ENCODE measurements around the gene ANKRD33.
A peak's percentile ranks its signal among the peaks of the same experiment; 100 is the strongest.

Gene ANKRD33

GRCh38 chr12:51922146-51922545, 34.2 kb downstream of the ANKRD33 start:
- DNase-seq = no peak

- DNase-seq = peak; percentile 73
Observed at GRCh38 chr12:51922762-51923505, 35.0 kb downstream of the ANKRD33 start.

DNA sequence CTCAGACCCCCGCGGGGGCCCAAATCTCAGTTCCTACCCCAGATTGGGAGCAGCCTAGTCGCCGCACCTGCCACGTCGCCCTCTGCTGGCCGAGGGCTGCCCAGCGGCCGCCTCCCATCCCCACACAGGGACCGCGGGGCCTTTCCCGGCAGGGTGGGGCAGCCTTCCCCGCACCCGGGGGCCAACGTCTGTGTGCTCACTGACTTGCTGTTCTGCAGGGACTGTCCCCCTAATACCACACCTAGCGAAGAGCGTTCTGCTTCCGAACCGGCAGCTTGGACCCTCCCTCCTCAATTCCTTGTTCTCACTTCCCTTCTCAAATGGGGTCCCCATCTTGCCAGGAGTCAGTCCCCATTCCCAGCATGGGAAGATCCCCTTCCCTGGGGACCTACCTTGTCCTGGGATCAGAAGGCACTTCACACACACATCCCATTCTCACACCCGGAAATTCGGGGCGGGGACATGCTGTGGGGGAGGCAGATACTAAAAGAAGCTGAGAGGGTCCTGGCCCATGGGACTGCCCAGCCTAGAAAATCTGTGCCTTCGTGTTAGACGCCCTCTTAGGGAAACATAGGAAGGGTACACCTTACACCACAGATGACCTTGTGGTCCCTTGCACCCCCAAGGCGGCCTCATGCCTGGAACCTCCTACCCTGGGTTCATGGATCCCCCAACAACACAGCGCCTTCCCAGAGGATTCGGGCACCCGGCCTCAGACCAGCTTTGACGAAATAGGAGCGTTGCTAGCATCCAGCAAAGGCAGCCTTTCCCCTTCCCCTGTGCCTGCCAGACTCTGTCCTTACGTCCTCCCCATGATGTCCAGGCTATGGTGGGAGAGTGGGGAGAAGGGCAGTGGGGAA, 35.8 kb downstream of the ANKRD33 start:
- peak; percentile 43 for DNase-seq

- DNase-seq = no peak
Observed at GRCh38 chr12:51924551-51925319, 36.8 kb downstream of the ANKRD33 start.

DNA sequence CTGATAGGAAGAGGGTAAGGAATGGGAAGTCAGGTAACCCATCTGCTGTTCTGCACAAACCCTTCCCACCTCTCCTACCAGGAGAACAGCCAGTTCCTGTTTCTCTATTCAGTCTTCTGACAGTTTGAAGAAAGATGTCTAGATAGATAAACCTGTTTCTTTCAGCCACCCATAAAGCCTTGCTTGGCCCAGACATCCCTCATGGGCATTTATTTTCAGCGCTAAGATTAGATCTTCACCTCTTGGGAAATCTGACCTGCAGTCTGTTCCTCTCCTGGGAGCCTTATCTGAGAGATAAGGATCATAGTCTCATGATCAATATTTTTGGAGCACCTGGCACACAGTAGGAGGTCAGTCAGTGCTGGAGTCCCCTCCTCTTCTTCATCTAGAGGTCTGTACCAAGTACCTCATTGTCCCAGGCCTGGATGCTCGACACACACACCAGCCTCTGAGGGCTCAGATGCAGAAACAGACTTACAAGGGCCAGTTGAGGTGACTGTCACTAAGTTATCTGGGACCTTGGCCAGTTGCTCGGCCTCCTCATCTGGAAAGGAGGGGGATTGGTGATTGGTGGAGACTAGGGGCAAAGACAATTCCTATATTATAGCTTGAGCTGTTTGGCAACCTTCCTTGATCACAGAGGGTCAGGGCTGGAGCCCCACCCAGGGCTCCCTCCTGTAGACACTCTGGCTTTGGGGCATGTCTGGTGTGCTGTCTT, 37.6 kb downstream of the ANKRD33 start:
- DNase-seq = no peak

DNA sequence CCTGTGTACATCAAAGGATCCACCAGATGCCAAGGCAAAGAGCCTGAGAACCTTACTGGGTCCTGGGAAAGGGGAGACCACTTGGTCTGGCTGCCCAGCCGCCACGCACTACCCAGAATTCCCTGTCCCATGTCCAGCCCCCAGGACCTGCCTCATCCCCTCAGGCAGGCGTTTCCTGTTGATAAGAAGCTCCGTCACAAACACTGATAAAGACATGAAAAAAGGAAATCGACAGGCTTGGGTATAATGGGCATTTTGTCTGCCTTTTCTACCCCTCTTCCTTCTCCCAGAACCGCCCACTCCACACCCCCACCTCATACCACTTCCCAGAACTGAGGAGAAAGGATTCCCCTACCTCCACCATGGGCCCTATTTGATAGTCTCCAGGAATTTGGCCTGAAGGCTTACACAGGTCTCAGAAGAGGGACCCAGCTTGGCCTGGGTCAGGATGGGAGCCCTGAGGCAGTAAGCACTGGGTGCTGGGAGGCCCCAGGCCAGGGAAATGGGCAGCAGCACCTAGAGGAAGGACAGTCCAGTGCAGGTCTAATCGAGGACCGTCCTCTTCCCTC, 38.2 kb downstream of the ANKRD33 start:
- no peak for DNase-seq

DNA sequence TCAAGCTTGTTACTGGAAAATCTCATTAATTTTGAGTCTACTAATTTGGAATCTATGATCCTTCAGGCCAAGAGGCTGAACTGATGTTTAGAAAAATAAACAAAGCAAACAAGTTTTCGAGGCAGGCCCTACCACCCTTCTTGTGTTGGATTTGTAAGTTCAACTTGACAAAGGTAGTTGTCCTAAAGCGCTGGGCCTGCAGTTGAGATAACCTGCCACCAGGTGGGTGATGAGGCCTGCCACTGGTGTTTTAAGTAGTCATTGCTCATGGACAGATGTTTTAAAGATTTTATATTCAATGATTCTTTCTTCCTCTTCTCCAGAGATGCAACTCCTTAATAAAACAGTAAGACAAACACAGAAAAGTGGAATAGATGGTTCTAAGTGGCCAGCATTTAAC, 38.8 kb downstream of the ANKRD33 start:
- DNase-seq = no peak

DNA sequence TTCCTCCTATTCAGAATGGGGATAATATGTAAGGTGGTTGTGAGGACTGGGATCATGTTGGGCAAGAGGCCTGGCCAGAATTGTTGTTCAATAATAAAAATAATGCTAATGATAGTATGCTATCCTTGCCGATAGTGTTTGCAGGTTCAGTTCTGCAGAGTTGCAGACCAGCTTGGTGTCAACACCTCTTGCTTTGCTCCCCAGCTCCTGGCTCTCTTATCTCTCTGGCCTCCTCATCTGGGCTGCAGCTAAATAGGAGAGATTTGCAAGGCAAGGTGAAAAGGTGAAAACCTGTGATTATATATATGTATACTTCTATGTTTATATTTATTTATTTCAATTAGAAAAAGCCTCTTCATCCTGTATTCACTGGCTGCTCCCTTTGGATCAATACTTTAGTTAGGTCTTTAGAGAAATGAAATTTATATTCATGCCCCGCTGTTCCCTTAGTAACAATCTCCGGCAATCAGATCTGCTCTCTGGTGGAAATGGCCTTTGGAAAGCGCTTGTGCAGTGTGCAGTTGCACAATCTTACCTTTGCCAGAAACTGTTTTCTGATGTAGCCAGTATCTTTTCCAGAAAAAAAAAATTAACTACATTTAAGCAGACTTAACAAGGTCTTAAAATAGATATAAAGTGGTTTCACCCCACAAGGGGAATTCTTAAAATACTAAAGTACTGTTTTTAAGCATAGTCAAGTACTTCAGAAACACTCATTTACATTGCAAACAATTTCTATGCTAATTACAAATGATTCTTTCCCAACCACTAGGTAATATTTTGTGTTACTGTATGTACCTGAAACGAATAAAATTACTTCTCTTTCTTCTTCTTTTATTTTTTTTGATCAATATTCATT, 44.5 kb downstream of the ANKRD33 start:
- DNase-seq = no peak

- no peak for DNase-seq
Observed at GRCh38 chr12:51934080-51934479, 46.2 kb downstream of the ANKRD33 start.

DNA sequence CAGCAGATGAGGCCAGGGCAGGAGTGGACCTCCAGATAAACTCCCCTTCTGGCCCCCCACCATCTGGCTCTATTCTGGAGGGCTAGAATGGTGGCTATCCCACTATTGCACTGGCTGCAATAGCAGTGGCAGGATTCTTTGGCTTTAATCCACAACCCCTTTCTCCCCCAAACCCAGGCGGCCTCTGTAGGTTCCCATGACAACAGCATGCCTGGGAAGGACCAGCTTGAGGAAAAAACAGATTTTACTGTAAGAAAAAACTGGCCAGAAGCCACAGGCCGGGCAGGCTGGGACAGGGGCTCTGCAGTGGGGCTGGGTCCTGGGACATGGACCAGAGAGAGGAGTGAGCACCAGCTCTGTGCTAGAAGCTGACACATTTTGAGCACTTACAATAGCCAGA, 50.0 kb downstream of the ANKRD33 start:
- DNase-seq = no peak

DNA sequence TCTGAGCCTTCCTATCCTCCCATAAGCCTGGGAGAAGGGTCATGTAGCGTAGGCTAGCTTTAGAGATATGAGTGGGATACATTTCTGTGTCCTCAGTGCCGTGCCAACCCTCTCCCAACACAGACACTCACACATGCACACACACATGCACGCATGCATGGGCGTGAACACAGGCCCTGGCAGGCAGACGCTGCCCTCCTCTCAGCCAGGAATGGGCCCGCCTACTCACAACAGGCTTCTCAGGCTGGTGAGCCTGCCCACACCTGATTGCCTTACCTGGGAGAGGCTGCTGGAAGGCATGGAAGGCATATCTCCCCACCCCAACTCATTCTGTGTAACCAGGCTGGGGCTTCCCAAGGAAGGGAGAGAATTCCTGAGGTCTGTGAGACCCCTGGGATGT, 50.8 kb downstream of the ANKRD33 start:
- DNase-seq = no peak

- DNase-seq = peak; percentile 19
Observed at GRCh38 chr12:51941011-51941581, 53.2 kb downstream of the ANKRD33 start.
